ENCODE measurements around the gene MMP20.

Gene MMP20

GRCh38 chr11:102589047-102589459 lies 36.1 kb downstream of the MMP20 start:
- H3K27ac ChIP-seq = no peak overlapping the region
- no peak overlapping the region for H3K4me2 ChIP-seq (ENCODE audit: low read length)
- H3K36me3 ChIP-seq (ENCODE audit: control insufficient read depth, insufficient read depth, low read length) = no peaks in the 10 kb centered on the region
- H3K9ac ChIP-seq = no peak overlapping the region
- TF ChIP-seq, protein P1, sequence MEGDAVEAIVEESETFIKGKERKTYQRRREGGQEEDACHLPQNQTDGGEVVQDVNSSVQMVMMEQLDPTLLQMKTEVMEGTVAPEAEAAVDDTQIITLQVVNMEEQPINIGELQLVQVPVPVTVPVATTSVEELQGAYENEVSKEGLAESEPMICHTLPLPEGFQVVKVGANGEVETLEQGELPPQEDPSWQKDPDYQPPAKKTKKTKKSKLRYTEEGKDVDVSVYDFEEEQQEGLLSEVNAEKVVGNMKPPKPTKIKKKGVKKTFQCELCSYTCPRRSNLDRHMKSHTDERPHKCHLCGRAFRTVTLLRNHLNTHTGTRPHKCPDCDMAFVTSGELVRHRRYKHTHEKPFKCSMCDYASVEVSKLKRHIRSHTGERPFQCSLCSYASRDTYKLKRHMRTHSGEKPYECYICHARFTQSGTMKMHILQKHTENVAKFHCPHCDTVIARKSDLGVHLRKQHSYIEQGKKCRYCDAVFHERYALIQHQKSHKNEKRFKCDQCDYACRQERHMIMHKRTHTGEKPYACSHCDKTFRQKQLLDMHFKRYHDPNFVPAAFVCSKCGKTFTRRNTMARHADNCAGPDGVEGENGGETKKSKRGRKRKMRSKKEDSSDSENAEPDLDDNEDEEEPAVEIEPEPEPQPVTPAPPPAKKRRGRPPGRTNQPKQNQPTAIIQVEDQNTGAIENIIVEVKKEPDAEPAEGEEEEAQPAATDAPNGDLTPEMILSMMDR (IDR thresholded peaks at IDR 0.05) = no peak
- no peaks in the 10 kb centered on the region for H3K27me3 ChIP-seq (ENCODE audit: control insufficient read depth, insufficient read depth, low read length)
- no peaks in the 10 kb centered on the region for H3K4me1 ChIP-seq
- no peak overlapping the region for H2AFZ ChIP-seq
- H3K79me2 ChIP-seq = no peaks in the 10 kb centered on the region
- H3K9me3 ChIP-seq (ENCODE audit: control insufficient read depth, low read length) = no peaks in the 10 kb centered on the region
- no peak overlapping the region for H3K4me3 ChIP-seq (ENCODE audit: low read depth, low read length)

DNA sequence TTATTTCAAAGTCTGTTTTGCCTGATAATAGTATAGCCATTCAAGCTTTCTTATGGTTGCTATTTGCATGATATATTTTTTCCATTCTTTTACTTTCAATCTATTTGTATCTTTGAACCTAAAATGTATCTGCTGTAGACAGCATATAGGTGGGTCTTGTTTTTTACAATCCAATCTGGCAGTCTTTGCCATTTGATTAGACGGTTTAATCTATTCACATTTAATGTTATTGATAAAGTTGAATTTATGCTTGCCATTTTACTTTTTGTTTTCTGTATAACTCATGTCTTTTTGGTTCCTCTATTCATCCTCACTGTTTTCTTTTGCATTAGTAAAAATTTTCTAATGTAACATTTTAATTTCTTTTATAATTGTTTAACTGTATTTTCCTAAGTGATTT lies 37.4 kb downstream of the MMP20 start:
- H3K27ac ChIP-seq = no peak overlapping the region
- H3K36me3 ChIP-seq (ENCODE audit: control insufficient read depth, insufficient read depth, low read length) = no peaks in the 10 kb centered on the region
- H3K79me2 ChIP-seq = no peaks in the 10 kb centered on the region
- H3K9me3 ChIP-seq (ENCODE audit: control insufficient read depth, low read length) = no peaks in the 10 kb centered on the region
- H3K27me3 ChIP-seq (ENCODE audit: control insufficient read depth, insufficient read depth, low read length) = no peaks in the 10 kb centered on the region
- no peak overlapping the region for H3K9ac ChIP-seq
- H3K4me2 ChIP-seq (ENCODE audit: low read length) = no peak overlapping the region
- no peaks in the 10 kb centered on the region for H3K4me1 ChIP-seq
- no peak overlapping the region for H2AFZ ChIP-seq
- TF ChIP-seq, protein P1 (IDR thresholded peaks at IDR 0.05) = no peak
- no peak overlapping the region for H3K4me3 ChIP-seq (ENCODE audit: low read depth, low read length)

- no peaks in the 10 kb centered on the region for H3K27me3 ChIP-seq (ENCODE audit: control insufficient read depth, insufficient read depth, low read length)
- H3K4me2 ChIP-seq (ENCODE audit: low read length) = no peak overlapping the region
- H3K4me1 ChIP-seq = no peaks in the 10 kb centered on the region
- H3K4me3 ChIP-seq (ENCODE audit: low read depth, low read length) = no peak overlapping the region
- H3K27ac ChIP-seq = no peak overlapping the region
- H3K36me3 ChIP-seq (ENCODE audit: control insufficient read depth, insufficient read depth, low read length) = no peaks in the 10 kb centered on the region
- H3K9ac ChIP-seq = no peak overlapping the region
- no peaks in the 10 kb centered on the region for H3K79me2 ChIP-seq
- no peak overlapping the region for H2AFZ ChIP-seq
- H3K9me3 ChIP-seq (ENCODE audit: control insufficient read depth, low read length) = no peaks in the 10 kb centered on the region
- TF ChIP-seq, protein P1 (IDR thresholded peaks at IDR 0.05) = no peak
Measured at GRCh38 chr11:102583141-102583873, 41.8 kb downstream of the MMP20 start.

DNA sequence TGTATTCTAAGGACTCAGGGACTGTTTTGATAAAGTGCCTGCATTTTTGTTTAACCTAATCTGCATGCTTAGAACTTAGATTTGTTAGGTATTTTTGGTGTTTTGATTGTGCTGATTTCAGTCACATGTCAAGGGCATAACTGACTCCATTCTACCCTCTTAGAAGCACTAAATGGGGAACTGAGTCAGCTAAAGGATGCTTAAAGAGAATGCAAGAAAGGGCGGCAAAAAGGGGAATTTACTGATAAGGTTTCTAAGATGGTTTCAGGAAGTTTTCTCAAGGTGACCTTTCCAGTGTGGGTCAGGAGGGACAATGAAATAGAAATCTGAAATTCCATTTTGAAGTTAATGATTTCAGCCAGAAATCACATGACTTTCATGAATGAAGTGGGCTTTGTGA lies 43.0 kb downstream of the MMP20 start:
- H3K27ac ChIP-seq = no peak overlapping the region
- no peaks in the 10 kb centered on the region for H3K27me3 ChIP-seq (ENCODE audit: control insufficient read depth, insufficient read depth, low read length)
- no peaks in the 10 kb centered on the region for H3K36me3 ChIP-seq (ENCODE audit: control insufficient read depth, insufficient read depth, low read length)
- TF ChIP-seq, protein P1 (IDR thresholded peaks at IDR 0.05) = no peak
- H3K79me2 ChIP-seq = no peaks in the 10 kb centered on the region
- H2AFZ ChIP-seq = no peak overlapping the region
- H3K4me2 ChIP-seq (ENCODE audit: low read length) = no peak overlapping the region
- H3K4me3 ChIP-seq (ENCODE audit: low read depth, low read length) = no peak overlapping the region
- H3K9ac ChIP-seq = no peak overlapping the region
- no peaks in the 10 kb centered on the region for H3K9me3 ChIP-seq (ENCODE audit: control insufficient read depth, low read length)
- H3K4me1 ChIP-seq = no peaks in the 10 kb centered on the region

GRCh38 chr11:102581066-102581465 lies 44.1 kb downstream of the MMP20 start:
- no peaks in the 10 kb centered on the region for H3K79me2 ChIP-seq
- no peaks in the 10 kb centered on the region for H3K4me1 ChIP-seq
- H2AFZ ChIP-seq = no peak overlapping the region
- no peak overlapping the region for H3K9ac ChIP-seq
- no peak overlapping the region for H3K4me3 ChIP-seq (ENCODE audit: low read depth, low read length)
- H3K9me3 ChIP-seq (ENCODE audit: control insufficient read depth, low read length) = no peaks in the 10 kb centered on the region
- TF ChIP-seq, protein P1 (IDR thresholded peaks at IDR 0.05) = no peak
- no peaks in the 10 kb centered on the region for H3K36me3 ChIP-seq (ENCODE audit: control insufficient read depth, insufficient read depth, low read length)
- H3K27me3 ChIP-seq (ENCODE audit: control insufficient read depth, insufficient read depth, low read length) = no peaks in the 10 kb centered on the region
- no peak overlapping the region for H3K27ac ChIP-seq
- no peak overlapping the region for H3K4me2 ChIP-seq (ENCODE audit: low read length)
